Measurements from ENCODE around the gene TPSB2.

The TPSB2 gene

DNA sequence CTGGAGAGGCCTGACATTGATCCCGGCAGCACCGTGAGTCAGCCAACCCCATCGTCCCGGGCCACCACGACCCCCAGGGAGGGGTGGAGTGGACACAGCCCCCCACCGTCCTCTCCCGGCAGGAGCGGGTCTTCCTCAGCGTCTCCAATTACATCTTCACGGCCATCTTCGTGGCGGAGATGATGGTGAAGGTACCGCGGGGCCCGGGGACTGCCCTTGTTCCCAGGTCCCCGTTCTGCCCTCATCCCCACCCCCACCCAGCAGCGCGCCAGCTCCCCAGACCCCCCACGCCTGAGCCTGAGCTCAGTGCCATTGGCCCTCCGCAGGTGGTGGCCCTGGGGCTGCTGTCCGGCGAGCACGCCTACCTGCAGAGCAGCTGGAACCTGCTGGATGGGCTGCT lies 19.5 kb downstream of the TPSB2 start:
- TF ChIP-seq BACH2 (CRISPR knock-in tag; IDR thresholded peaks at IDR 0.05; ENCODE audit: borderline replicate concordance) (no peak), ZC3H10 (CRISPR knock-in tag; IDR thresholded peaks at IDR 0.05) (no peak), PPARA (CRISPR knock-in tag; IDR thresholded peaks at IDR 0.05; ENCODE audit: borderline replicate concordance) (no peak), TOX (CRISPR knock-in tag; IDR thresholded peaks at IDR 0.05; ENCODE audit: borderline replicate concordance) (no peak), ZFP30 (CRISPR knock-in tag; IDR thresholded peaks at IDR 0.05) (no peak), ZNF70 (CRISPR knock-in tag; IDR thresholded peaks at IDR 0.05) (no peak), ISL1 (CRISPR knock-in tag; IDR thresholded peaks at IDR 0.05) (no peak), OSR1 (CRISPR knock-in tag; IDR thresholded peaks at IDR 0.05) (no peak), ZNF8 (CRISPR knock-in tag; IDR thresholded peaks at IDR 0.05) (no peak), ZNF565 (CRISPR knock-in tag; conservative IDR thresholded peaks at IDR 0.05; ENCODE audit: low read depth) (no peak)
- TF ChIP-seq, protein P1, sequence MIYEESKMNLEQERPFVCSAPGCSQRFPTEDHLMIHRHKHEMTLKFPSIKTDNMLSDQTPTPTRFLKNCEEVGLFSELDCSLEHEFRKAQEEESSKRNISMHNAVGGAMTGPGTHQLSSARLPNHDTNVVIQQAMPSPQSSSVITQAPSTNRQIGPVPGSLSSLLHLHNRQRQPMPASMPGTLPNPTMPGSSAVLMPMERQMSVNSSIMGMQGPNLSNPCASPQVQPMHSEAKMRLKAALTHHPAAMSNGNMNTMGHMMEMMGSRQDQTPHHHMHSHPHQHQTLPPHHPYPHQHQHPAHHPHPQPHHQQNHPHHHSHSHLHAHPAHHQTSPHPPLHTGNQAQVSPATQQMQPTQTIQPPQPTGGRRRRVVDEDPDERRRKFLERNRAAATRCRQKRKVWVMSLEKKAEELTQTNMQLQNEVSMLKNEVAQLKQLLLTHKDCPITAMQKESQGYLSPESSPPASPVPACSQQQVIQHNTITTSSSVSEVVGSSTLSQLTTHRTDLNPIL (CRISPR knock-in tag; IDR thresholded peaks at IDR 0.05; ENCODE audit: low read depth) = no peak
- TF ChIP-seq, protein P2, sequence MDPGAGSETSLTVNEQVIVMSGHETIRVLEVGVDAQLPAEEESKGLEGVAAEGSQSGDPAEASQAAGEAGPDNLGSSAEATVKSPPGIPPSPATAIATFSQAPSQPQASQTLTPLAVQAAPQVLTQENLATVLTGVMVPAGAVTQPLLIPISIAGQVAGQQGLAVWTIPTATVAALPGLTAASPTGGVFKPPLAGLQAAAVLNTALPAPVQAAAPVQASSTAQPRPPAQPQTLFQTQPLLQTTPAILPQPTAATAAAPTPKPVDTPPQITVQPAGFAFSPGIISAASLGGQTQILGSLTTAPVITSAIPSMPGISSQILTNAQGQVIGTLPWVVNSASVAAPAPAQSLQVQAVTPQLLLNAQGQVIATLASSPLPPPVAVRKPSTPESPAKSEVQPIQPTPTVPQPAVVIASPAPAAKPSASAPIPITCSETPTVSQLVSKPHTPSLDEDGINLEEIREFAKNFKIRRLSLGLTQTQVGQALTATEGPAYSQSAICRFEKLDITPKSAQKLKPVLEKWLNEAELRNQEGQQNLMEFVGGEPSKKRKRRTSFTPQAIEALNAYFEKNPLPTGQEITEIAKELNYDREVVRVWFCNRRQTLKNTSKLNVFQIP (CRISPR knock-in tag; IDR thresholded peaks at IDR 0.05; ENCODE audit: borderline replicate concordance, low read depth) = no peak
- TF ChIP-seq, protein P3, sequence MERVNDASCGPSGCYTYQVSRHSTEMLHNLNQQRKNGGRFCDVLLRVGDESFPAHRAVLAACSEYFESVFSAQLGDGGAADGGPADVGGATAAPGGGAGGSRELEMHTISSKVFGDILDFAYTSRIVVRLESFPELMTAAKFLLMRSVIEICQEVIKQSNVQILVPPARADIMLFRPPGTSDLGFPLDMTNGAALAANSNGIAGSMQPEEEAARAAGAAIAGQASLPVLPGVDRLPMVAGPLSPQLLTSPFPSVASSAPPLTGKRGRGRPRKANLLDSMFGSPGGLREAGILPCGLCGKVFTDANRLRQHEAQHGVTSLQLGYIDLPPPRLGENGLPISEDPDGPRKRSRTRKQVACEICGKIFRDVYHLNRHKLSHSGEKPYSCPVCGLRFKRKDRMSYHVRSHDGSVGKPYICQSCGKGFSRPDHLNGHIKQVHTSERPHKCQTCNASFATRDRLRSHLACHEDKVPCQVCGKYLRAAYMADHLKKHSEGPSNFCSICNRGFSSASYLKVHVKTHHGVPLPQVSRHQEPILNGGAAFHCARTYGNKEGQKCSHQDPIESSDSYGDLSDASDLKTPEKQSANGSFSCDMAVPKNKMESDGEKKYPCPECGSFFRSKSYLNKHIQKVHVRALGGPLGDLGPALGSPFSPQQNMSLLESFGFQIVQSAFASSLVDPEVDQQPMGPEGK (CRISPR knock-in tag; IDR thresholded peaks at IDR 0.05; ENCODE audit: borderline replicate concordance) = no peak
- TF ChIP-seq, protein P4, sequence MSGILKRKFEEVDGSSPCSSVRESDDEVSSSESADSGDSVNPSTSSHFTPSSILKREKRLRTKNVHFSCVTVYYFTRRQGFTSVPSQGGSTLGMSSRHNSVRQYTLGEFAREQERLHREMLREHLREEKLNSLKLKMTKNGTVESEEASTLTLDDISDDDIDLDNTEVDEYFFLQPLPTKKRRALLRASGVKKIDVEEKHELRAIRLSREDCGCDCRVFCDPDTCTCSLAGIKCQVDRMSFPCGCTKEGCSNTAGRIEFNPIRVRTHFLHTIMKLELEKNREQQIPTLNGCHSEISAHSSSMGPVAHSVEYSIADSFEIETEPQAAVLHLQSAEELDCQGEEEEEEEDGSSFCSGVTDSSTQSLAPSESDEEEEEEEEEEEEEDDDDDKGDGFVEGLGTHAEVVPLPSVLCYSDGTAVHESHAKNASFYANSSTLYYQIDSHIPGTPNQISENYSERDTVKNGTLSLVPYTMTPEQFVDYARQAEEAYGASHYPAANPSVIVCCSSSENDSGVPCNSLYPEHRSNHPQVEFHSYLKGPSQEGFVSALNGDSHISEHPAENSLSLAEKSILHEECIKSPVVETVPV (CRISPR knock-in tag; IDR thresholded peaks at IDR 0.05) = no peak
- no peak for ATAC-seq

DNA sequence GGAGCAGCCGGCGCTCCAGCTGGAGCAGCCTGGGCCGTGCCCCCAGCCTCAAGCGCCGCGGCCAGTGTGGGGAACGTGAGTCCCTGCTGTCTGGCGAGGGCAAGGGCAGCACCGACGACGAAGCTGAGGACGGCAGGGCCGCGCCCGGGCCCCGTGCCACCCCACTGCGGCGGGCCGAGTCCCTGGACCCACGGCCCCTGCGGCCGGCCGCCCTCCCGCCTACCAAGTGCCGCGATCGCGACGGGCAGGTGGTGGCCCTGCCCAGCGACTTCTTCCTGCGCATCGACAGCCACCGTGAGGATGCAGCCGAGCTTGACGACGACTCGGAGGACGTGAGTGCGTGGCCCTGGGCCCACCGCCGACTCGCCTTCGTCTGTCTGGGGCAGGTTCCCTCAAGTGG lies 20.9 kb downstream of the TPSB2 start:
- no peak for TF ChIP-seq SNAI2 (CRISPR knock-in tag; IDR thresholded peaks at IDR 0.05)
- TF ChIP-seq, protein P4 (CRISPR knock-in tag; IDR thresholded peaks at IDR 0.05) = no peak
- TF ChIP-seq, protein P3 (CRISPR knock-in tag; IDR thresholded peaks at IDR 0.05; ENCODE audit: borderline replicate concordance) = no peak
- TF ChIP-seq ARNTL (CRISPR knock-in tag; IDR thresholded peaks at IDR 0.05; ENCODE audit: borderline replicate concordance, low read depth) = no peak
- TF ChIP-seq ZNF8 (CRISPR knock-in tag; IDR thresholded peaks at IDR 0.05) = no peak
- TF ChIP-seq CSDC2 (CRISPR knock-in tag; IDR thresholded peaks at IDR 0.05) = no peak
- TF ChIP-seq ISL1 (CRISPR knock-in tag; IDR thresholded peaks at IDR 0.05) = no peak
- TF ChIP-seq ESRRG (CRISPR knock-in tag; IDR thresholded peaks at IDR 0.05) = no peak
- no peak for TF ChIP-seq PPARA (CRISPR knock-in tag; IDR thresholded peaks at IDR 0.05; ENCODE audit: borderline replicate concordance)
- no peak for TF ChIP-seq RARB (CRISPR knock-in tag; IDR thresholded peaks at IDR 0.05)
- TF ChIP-seq, protein P2 (CRISPR knock-in tag; IDR thresholded peaks at IDR 0.05; ENCODE audit: borderline replicate concordance, low read depth) = no peak
- no peak for TF ChIP-seq TCF4 (CRISPR knock-in tag; IDR thresholded peaks at IDR 0.05; ENCODE audit: borderline replicate concordance)
- ATAC-seq = no peak

Data from SK-N-SH treated with all-trans-retinoic acid at 6 μM for 48 hours (cell line).